Endothelial cell of umbilical vein (primary cell): ENCODE data around the gene VEGFA. TPM values are rescaled to one million over a fixed set of nuclear protein-coding genes. Genes with fewer than 3 reads are reported as not detected.

Experiments used
- BruUV-seq: library from RNA; stranded (reverse); fragments of 400-500 nt; replicated peaks from 2 replicates; lab custom pipeline; 2021; lab: Mats Ljungman, UMichigan
- CTCF ChIA-PET: fragments of 300-600, 350-600 bp; sonication (Branson Sonifier 250); formaldehyde crosslinking; loops from one replicate; lab custom pipeline; 2021; ENCODE audit warnings: antibody characterized with exemption, inconsistent platforms; lab: Charles Lee
- POLR2A ChIA-PET: fragments of 300-600, 350-600 bp; sonication (Branson Sonifier 250); formaldehyde crosslinking; loops from one replicate; lab custom pipeline; 2021; ENCODE audit warnings: antibody characterized with exemption, inconsistent platforms; lab: Charles Lee
- DNase-seq: peaks from one replicate; pipeline ENCODE4 v3.0.0-alpha.2; 2011; ENCODE audit warnings: low read depth, low spot score
- FAIRE-seq: peaks from 2 replicates; lab custom pipeline; 2011; peaks lifted over from hg19 to GRCh38; lab: Jason Lieb, UNC
- H2AFZ ChIP-seq: 2 replicates; pipeline ENCODE4 v1.6.0; 2012; ENCODE audit warnings: low read depth, low read length, control low read depth, inconsistent platforms
- H3K27ac ChIP-seq: 2 replicates; pipeline ENCODE4 v1.5.1; 2011; ENCODE audit warnings: low read depth, mild to moderate bottlenecking, control low read depth, low read length, moderate library complexity; ENCODE audit not compliant: insufficient read depth
- H3K27me3 ChIP-seq, 2 experiments: 2 replicates each; pipeline versions ENCODE4 v1.6.0 to v1.6.1; 2011; ENCODE audit warnings: low read length in 2 of 2, mixed read lengths in 1 of 2; ENCODE audit not compliant: control insufficient read depth in 2 of 2, insufficient read depth in 2 of 2
- H3K36me3 ChIP-seq, 2 experiments: 2 replicates in 1 of 2; 3 replicates in 1 of 2; pipeline ENCODE4 v1.5.1; 2011; ENCODE audit warnings: low read length in 2 of 2, mild to moderate bottlenecking in 1 of 2, moderate library complexity in 1 of 2; ENCODE audit not compliant: control insufficient read depth in 2 of 2, insufficient read depth in 2 of 2; ENCODE audit errors: extremely low read depth in 1 of 2
- H3K4me1 ChIP-seq: 3 replicates; pipeline ENCODE4 v1.5.1; 2011; ENCODE audit warnings: mild to moderate bottlenecking, low read length; ENCODE audit not compliant: control insufficient read depth, insufficient read depth; ENCODE audit errors: extremely low read depth
- H3K4me2 ChIP-seq: 2 replicates; pipeline ENCODE4 v1.6.1; 2011; ENCODE audit warnings: low read length, control low read depth, mixed read lengths; ENCODE audit not compliant: insufficient read depth
- H3K4me3 ChIP-seq, 3 experiments: fragments of 200-600 bp in 1 of 3; sonication (generic), shearing (Covaris generic) in 1 of 3; replicated peaks in 1 of 3; 2 replicates each; pipeline ENCODE4 v1.5.1; 2011 to 2016; ENCODE audit warnings: control low read depth in 3 of 3, low read length in 3 of 3, mild to moderate bottlenecking in 2 of 3, inconsistent platforms in 1 of 3, low read depth in 1 of 3, moderate library complexity in 1 of 3; ENCODE audit not compliant: insufficient read depth in 1 of 3
- H3K79me2 ChIP-seq: 2 replicates; pipeline ENCODE4 v1.6.0; 2012; ENCODE audit warnings: low read length, inconsistent platforms; ENCODE audit not compliant: control insufficient read depth, insufficient read depth
- H3K9ac ChIP-seq: replicated peaks from 2 replicates; pipeline ENCODE3; 2011; ENCODE audit warnings: low read length, control low read depth; ENCODE audit not compliant: insufficient read depth; ENCODE audit errors: extremely low read depth
- H3K9me1 ChIP-seq: replicated peaks from 3 replicates; pipeline ENCODE4 v1.6.0; 2011; ENCODE audit warnings: mild to moderate bottlenecking, low read length; ENCODE audit not compliant: control insufficient read depth, insufficient read depth; ENCODE audit errors: extremely low read depth
- H3K9me3 ChIP-seq: replicated peaks from 2 replicates; pipeline ENCODE4 v1.5.1; 2012; ENCODE audit warnings: low read length, inconsistent platforms; ENCODE audit not compliant: control insufficient read depth, insufficient read depth
- H4K20me1 ChIP-seq: replicated peaks from 2 replicates; pipeline ENCODE3; 2011; ENCODE audit warnings: mild to moderate bottlenecking, low read length; ENCODE audit not compliant: control insufficient read depth, insufficient read depth; ENCODE audit errors: extremely low read depth
- EZH2 ChIP-seq: IDR thresholded peaks from 2 replicates; pipeline ENCODE4 v1.6.1; 2012; ENCODE audit warnings: borderline replicate concordance, low read depth, mild to moderate bottlenecking, moderate library complexity, low read length, inconsistent platforms; ENCODE audit not compliant: severe bottlenecking
- FOS ChIP-seq: IDR thresholded peaks from 2 replicates; pipeline ENCODE4 v1.6.1; 2011; ENCODE audit warnings: mild to moderate bottlenecking, low read length, moderate library complexity, borderline replicate concordance; ENCODE audit not compliant: insufficient read depth
- GATA2 ChIP-seq: IDR thresholded peaks from 2 replicates; pipeline ENCODE4 v1.7.0; 2011; ENCODE audit warnings: low read depth, mild to moderate bottlenecking, moderate library complexity, mixed read lengths, low read length; ENCODE audit not compliant: insufficient read length, insufficient read depth
- JUN ChIP-seq: IDR thresholded peaks from 2 replicates; pipeline ENCODE4 v1.6.1; 2011; ENCODE audit warnings: borderline replicate concordance, low read depth; ENCODE audit not compliant: insufficient read length, insufficient read depth
- MYC ChIP-seq: IDR thresholded peaks from one replicate; pipeline ENCODE4 v1.6.1; 2011; ENCODE audit warnings: mild to moderate bottlenecking, low read depth, low read length
- POLR2A ChIP-seq: IDR thresholded peaks from 2 replicates; pipeline ENCODE4 v1.6.1; 2012; ENCODE audit warnings: low read depth, mild to moderate bottlenecking, control low read depth, low read length
- POLR2AphosphoS5 ChIP-seq: IDR thresholded peaks from 2 replicates; pipeline ENCODE4 v1.6.1; 2012; ENCODE audit warnings: low read depth, mild to moderate bottlenecking, control low read depth, low read length, moderate library complexity; ENCODE audit not compliant: insufficient read depth
- dilution Hi-C: fragments of 300-500 bp; cut with MboI; formaldehyde crosslinking; loops from one replicate; pipeline ENCODE4 v1.15.0; 2019; ENCODE audit warnings: low sequenced_read_pairs; ENCODE audit not compliant: extremely low pct_ligation_motif_present
- intact Hi-C: fragments of 100-400 bp; cut with micrococcal nuclease; formaldehyde crosslinking; loops from one replicate; pipeline ENCODE4 v1.10.0; 2022
- polyA plus RNA-seq, 4 experiments: library from polyadenylated mRNA; depleted of rRNA in 3 of 4; stranded (reverse) in 3 of 4; unstranded in 1 of 4; fragments of >200 nt; gene quantifications; 2 replicates each; pipeline versions ENCODE4 v1.2.1 to v1.2.3, GENCODE V29; 2011 to 2012; ENCODE audit warnings: missing spikeins in 1 of 4
- total RNA-seq: library from RNA; stranded (reverse); gene quantifications from 2 replicates; pipeline ENCODE4 v1.2.3, GENCODE V29; 2021
- TF ChIP-seq, protein P1 (sequence below): IDR thresholded peaks from 2 replicates; pipeline ENCODE4 v1.6.1; 2011; ENCODE audit not compliant: insufficient read depth, insufficient read length
- TF ChIP-seq, protein P2 (sequence below), 2 donors: IDR thresholded peaks; 1 replicate in 1 of 2; 2 replicates in 1 of 2; pipeline ENCODE4 v1.5.1; 2011; ENCODE audit warnings: low read length in 2 of 2, mild to moderate bottlenecking in 2 of 2, moderate library complexity in 2 of 2, control low read depth in 1 of 2, inconsistent platforms in 1 of 2, low read depth in 1 of 2; ENCODE audit not compliant: insufficient read depth in 1 of 2; ENCODE audit errors: extremely low read depth in 1 of 2

Gene VEGFA
- total and polyA plus RNA-seq, 2 donors (not counting 3 experiments of a cell fraction or from before 2014, with no cell fraction given) = 18.1 to 19.9 TPM

DNA sequence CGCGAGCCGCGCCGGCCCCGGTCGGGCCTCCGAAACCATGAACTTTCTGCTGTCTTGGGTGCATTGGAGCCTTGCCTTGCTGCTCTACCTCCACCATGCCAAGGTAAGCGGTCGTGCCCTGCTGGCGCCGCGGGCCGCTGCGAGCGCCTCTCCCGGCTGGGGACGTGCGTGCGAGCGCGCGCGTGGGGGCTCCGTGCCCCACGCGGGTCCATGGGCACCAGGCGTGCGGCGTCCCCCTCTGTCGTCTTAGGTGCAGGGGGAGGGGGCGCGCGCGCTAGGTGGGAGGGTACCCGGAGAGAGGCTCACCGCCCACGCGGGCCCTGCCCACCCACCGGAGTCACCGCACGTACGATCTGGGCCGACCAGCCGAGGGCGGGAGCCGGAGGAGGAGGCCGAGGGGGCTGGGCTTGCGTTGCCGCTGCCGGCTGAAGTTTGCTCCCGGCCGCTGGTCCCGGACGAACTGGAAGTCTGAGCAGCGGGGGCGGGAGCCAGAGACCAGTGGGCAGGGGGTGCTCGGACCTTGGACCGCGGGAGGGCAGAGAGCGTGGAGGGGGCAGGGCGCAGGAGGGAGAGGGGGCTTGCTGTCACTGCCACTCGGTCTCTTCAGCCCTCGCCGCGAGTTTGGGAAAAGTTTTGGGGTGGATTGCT, 1.3 kb downstream of the VEGFA start:
- FAIRE-seq (peak; percentile 62), DNase-seq (peak; percentile 67)
- no peaks in the 10 kb centered on the region for H4K20me1 ChIP-seq
- dilution Hi-C loops = no loop called here
- peak overlapping the region; percentile 71 for H3K27ac ChIP-seq
- peak overlapping the region; percentile 75 to 86 (median 81) for H3K4me3 ChIP-seq
- BruUV-seq = TSS peak; percentile 24
- intact Hi-C loops = loop anchor here (2.0 to 5.0 kb wide), 5 partner anchors 64 to 286 kb away; no protein-coding TSS in a partner anchor
- H3K36me3 ChIP-seq = no peaks in the 10 kb centered on the region
- peak overlapping the region; percentile 43 for H2AFZ ChIP-seq
- peaks cover 19% of the 10 kb centered on the region for H3K4me1 ChIP-seq
- TF ChIP-seq, protein P1, sequence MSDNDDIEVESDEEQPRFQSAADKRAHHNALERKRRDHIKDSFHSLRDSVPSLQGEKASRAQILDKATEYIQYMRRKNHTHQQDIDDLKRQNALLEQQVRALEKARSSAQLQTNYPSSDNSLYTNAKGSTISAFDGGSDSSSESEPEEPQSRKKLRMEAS = no peak
- no peak for TF ChIP-seq POLR2A
- no peak for TF ChIP-seq POLR2AphosphoS5
- TF ChIP-seq, protein P2, sequence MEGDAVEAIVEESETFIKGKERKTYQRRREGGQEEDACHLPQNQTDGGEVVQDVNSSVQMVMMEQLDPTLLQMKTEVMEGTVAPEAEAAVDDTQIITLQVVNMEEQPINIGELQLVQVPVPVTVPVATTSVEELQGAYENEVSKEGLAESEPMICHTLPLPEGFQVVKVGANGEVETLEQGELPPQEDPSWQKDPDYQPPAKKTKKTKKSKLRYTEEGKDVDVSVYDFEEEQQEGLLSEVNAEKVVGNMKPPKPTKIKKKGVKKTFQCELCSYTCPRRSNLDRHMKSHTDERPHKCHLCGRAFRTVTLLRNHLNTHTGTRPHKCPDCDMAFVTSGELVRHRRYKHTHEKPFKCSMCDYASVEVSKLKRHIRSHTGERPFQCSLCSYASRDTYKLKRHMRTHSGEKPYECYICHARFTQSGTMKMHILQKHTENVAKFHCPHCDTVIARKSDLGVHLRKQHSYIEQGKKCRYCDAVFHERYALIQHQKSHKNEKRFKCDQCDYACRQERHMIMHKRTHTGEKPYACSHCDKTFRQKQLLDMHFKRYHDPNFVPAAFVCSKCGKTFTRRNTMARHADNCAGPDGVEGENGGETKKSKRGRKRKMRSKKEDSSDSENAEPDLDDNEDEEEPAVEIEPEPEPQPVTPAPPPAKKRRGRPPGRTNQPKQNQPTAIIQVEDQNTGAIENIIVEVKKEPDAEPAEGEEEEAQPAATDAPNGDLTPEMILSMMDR (IDR thresholded peaks at IDR 0.05; ENCODE audit: extremely low read depth in 1 of 2, insufficient read depth in 1 of 2, low read depth in 1 of 2, low read length in 2 of 2) = peak in 1 of 2 donors; percentile 1
- no peak for TF ChIP-seq MYC
- no peak for TF ChIP-seq EZH2
- no peak for TF ChIP-seq GATA2
- no peak for TF ChIP-seq FOS
- no peak for TF ChIP-seq JUN
- peak overlapping the region; percentile 37 for H3K4me2 ChIP-seq
- H3K9me1 ChIP-seq = no peaks in the 10 kb centered on the region
- peak overlapping the region; percentile 90 for H3K9ac ChIP-seq
- ChIA-PET CTCF (interaction anchor here (1.0 to 4.6 kb wide), 10 partner anchors 11 to 308 kb away, joined by 3 to 245 read pairs (median 10); no protein-coding TSS in a partner anchor), POLR2A (interaction anchor here (1.2 to 1.6 kb wide), 2 partner anchors 26 to 100 kb away, joined by 3 to 4 read pairs; no protein-coding TSS in a partner anchor)
- H3K9me3 ChIP-seq = no peaks in the 10 kb centered on the region
- no peaks in the 10 kb centered on the region for H3K27me3 ChIP-seq
- H3K79me2 ChIP-seq = peaks cover 16% of the 10 kb centered on the region
